Measurements from ENCODE around the gene GOLT1A. TPM values are rescaled to one million over a fixed set of nuclear protein-coding genes. Genes with fewer than 3 reads are reported as not detected.

GOLT1A gene, protein sequence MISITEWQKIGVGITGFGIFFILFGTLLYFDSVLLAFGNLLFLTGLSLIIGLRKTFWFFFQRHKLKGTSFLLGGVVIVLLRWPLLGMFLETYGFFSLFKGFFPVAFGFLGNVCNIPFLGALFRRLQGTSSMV
- under 1 TPM in 1 of 9 donors, not detected in 8; 0.29 TPM for total RNA-seq
- polyA plus RNA-seq: under 1 TPM in 1 of 2 donors, not detected in 1; 0.24 TPM
- long read RNA-seq, donor 1: 0 reads
- long read RNA-seq, donor 2: 0 reads
- long read RNA-seq, donor 3: 0 reads

DNA sequence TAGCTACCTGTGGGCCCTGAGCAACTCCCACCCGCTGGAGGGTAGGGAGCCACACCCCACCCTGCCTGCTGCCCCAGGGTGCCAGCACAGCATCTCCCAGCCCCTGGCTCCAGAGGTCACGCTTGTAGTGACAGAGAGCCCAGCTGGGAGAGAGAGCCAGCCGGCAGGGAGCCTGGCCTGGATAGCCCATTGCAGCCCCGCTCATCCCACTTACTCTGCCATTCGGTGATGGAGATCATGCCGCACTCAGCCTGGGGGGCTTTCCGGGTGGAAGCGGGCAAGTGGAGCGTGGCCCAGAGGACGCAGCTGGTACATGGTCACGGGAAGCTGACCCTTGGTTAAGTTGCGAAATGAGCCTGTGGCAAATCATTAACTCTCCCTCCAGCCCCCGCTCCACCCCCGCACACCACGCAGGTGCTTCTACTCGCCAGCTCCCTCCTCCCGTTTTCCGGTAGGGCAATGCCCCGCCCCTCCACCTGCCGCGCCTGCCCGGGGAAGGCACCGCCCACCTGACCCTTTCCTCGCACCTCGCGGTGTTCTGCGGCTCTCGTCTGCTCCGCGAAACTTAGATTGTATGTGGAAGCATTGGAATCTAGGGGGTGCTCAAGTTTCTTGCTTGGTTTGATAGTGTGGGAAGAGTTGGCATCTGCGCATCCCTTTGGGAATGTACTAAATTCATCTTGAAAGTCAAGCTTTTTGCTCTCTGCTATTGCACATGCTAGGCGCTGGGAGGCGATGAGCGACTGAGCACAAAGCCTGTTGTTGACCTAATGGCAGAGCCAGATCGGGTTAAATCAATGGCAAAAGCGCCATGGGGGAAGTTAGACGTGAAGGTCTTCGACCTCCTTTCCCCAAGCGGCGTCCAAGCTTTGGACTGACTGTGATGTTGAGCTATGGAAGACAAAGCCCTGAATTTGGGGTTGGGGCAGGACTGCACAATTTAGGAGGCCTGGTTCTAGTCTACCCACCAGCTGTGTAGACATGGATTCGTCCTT lies at the start of gene GOLT1A:
TSS of gene GOLT1A (minus strand) at position 321 of the 995 bp plus-strand sequence. CDS start at position 239, 82 bp downstream.
- intact Hi-C loops (cut with DNase I): loop anchor here (1.0 to 5.0 kb wide), 3 partner anchors 148 to 149 kb away; no protein-coding TSS in a partner anchor
- Histone ChIP-seq H3K27ac (no peak within 1 kb of the TSS), H3K27me3 (peaks cover 0 to 8% (median 0%) of the 10 kb centered on the region in 9 donors), H3K36me3 (no peaks in the 10 kb centered on the region), H3K4me3 (peak within 1 kb of the TSS in 9 of 12 donors; percentile 9 to 40 (median 23)), H3K9me3 (no peaks in the 10 kb centered on the region), H3K4me1 (peaks cover 0 to 11% (median 8%) of the 10 kb centered on the region in 12 donors)
- WGBS, 4 donors: 12 to 22% (median 13%) methylated on average over 26 to 41 of the region's 41 CpGs
- DNase-seq (peak; percentile 49 to 74 (median 56)), ATAC-seq (peak; percentile 49 to 85 (median 76))
- TF ChIP-seq, protein P1, sequence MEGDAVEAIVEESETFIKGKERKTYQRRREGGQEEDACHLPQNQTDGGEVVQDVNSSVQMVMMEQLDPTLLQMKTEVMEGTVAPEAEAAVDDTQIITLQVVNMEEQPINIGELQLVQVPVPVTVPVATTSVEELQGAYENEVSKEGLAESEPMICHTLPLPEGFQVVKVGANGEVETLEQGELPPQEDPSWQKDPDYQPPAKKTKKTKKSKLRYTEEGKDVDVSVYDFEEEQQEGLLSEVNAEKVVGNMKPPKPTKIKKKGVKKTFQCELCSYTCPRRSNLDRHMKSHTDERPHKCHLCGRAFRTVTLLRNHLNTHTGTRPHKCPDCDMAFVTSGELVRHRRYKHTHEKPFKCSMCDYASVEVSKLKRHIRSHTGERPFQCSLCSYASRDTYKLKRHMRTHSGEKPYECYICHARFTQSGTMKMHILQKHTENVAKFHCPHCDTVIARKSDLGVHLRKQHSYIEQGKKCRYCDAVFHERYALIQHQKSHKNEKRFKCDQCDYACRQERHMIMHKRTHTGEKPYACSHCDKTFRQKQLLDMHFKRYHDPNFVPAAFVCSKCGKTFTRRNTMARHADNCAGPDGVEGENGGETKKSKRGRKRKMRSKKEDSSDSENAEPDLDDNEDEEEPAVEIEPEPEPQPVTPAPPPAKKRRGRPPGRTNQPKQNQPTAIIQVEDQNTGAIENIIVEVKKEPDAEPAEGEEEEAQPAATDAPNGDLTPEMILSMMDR (IDR thresholded peaks at IDR 0.05): peak; percentile 47 to 84 (median 72)
- no peak for TF ChIP-seq POLR2A (IDR thresholded peaks at IDR 0.05)

DNA sequence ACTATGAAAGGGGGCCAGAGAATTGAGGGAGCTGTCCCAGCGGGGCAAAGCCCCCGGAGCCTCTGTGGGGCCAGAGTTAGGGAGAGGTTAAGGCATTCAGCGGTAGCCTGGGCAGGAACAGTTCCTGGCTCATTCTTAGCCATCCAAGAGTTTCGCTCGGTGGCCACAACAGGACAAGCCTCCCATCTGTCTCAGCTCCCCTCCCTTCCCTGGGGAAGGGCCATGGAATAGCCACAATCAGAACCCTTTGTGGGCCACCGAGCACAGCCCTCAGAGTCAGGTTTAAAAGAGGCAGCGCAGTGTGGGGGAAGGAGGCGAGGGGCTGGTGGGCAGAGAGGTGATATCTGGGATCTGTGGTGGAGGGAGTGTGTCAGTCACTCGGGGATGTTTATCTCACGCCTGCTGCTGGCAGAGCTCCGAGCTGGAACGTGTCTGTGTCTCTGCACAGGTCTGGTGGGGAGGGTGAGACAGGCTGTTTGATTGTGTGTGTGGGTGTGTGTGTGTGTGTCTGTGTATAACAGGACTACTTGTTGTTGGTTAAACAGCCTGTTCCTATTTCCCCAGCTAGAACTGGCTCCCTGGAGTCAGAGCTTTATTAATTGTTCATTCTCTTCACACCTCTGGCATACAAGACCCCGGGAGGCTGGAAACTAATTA lies 49.6 kb upstream of the GOLT1A start:
- Histone ChIP-seq H3K4me3 (no peak overlapping the region), H3K4me1 (peaks cover 0 to 44% (median 28%) of the 10 kb centered on the region in 12 donors), H3K27me3 (no peaks in the 10 kb centered on the region), H3K9me3 (no peaks in the 10 kb centered on the region), H3K27ac (peak overlapping the region in 6 of 12 donors; percentile 24 to 65 (median 41)), H3K36me3 (peaks cover 0 to 79% (median 26%) of the 10 kb centered on the region in 9 donors)
- 30 to 46% (median 32%) methylated on average over 13 of the region's 13 CpGs for WGBS, 4 donors
- DNase-seq: peak in 1 of 5 donors; percentile 65
- intact Hi-C loops (cut with DNase I): loop anchor here in 1 of 10 donors (5.0 kb wide), 1 partner anchor 34 kb away; no protein-coding TSS in a partner anchor
- peak; percentile 21 to 49 (median 44) for ATAC-seq
- TF ChIP-seq POLR2A (IDR thresholded peaks at IDR 0.05): no peak
- TF ChIP-seq, protein P1 (IDR thresholded peaks at IDR 0.05): no peak

DNA sequence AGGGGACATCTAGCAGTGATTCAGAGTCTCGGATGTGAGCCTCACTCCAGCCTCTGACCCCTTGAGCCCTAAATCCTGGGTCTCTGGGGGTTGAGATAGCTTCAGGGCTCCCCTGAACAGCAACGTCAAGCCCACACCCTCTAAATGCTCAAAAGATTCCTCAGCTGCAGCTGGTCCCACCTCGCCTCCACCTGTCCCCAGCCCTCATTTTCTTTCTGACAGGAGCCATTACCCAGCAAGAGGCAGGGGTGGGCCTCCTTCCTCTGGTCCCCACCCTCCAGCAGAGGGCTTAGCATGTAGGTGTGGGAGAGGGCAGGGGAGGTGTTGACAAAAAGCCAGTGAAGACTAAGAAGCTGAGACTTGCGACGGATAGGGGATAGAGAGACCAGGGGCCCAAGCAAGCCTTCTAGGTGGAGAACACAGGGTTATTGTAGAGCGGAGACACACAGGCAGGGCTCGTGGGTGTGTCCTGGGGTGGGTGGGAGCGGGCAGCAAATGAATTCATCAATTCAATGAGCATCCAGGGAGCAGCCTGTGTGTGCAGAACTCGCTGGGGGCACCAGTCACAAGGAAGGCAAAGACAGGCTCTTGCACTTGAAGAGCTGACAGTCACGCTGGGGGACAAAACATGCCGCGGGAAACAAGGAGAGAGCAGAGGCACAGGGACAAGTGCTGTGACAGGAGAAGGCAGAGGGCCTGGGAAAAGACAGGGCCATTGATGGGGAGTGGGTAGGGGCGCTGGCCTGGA lies 48.9 kb upstream of the GOLT1A start:
- H3K9me3 ChIP-seq: no peaks in the 10 kb centered on the region
- ATAC-seq (no peak), DNase-seq (no peak)
- H3K27ac ChIP-seq: peak overlapping the region in 4 of 12 donors; percentile 4 to 44 (median 32)
- H3K27me3 ChIP-seq: no peaks in the 10 kb centered on the region
- WGBS, 4 donors: 82 to 85% (median 83%) methylated on average over 11 to 13 of the region's 13 CpGs
- peaks cover 0 to 44% (median 28%) of the 10 kb centered on the region in 12 donors for H3K4me1 ChIP-seq
- H3K4me3 ChIP-seq: no peak overlapping the region
- TF ChIP-seq, protein P1 (IDR thresholded peaks at IDR 0.05): no peak
- no peak for TF ChIP-seq POLR2A (IDR thresholded peaks at IDR 0.05)
- intact Hi-C loops (cut with DNase I): loop anchor here in 1 of 10 donors (5.0 kb wide), 1 partner anchor 35 kb away; no protein-coding TSS in a partner anchor
- H3K36me3 ChIP-seq: peaks cover 0 to 76% (median 26%) of the 10 kb centered on the region in 9 donors
